Thoracic aorta (tissue), 2 donors: ENCODE results near the gene GPX4. TPM values are rescaled to one million over a fixed set of nuclear protein-coding genes. Genes with fewer than 3 reads are reported as not detected.

Source experiments
- ATAC-seq: fragments of 150-250 bp; one replicate; pipeline ENCODE4 v1.8.0; 2017; ENCODE audit warnings: low read depth; ENCODE audit not compliant: insufficient number of reproducible peaks, low FRiP score
- DNase-seq: peaks from one replicate; pipeline ENCODE4 v3.0.0-alpha.2; 2020; ENCODE audit warnings: low spot score
- H3K27ac ChIP-seq, 2 donors: fragments of 200-600 bp; sonication (generic); 1 replicate in 1 of 2; 2 replicates in 1 of 2; pipeline ENCODE4 v1.5.1; 2016; ENCODE audit warnings: mild to moderate bottlenecking in 2 of 2, moderate library complexity in 2 of 2
- H3K27me3 ChIP-seq: fragments of 200-600 bp; sonication (generic); replicated peaks from 2 replicates; pipeline ENCODE4 v1.6.0; 2016; ENCODE audit warnings: mild to moderate bottlenecking; ENCODE audit not compliant: insufficient read depth
- H3K36me3 ChIP-seq: fragments of 200-600 bp; sonication (generic); one replicate; pipeline ENCODE4 v1.5.1; 2016
- H3K4me1 ChIP-seq, 2 donors: fragments of 200-600 bp; sonication (generic); 1 replicate in 1 of 2; 2 replicates in 1 of 2; pipeline versions ENCODE4 v1.5.1 to v1.6.0; 2016; ENCODE audit warnings: low read depth in 2 of 2, mild to moderate bottlenecking in 1 of 2; ENCODE audit not compliant: control insufficient read depth in 1 of 2
- H3K4me3 ChIP-seq: fragments of 200-600 bp; sonication (generic); 2 replicates; pipeline ENCODE4 v1.5.1; 2016; ENCODE audit warnings: mild to moderate bottlenecking
- H3K9me3 ChIP-seq: fragments of 200-600 bp; sonication (generic); 2 replicates; pipeline ENCODE4 v1.5.1; 2016
- CTCF ChIP-seq: fragments of 200-600 bp; sonication (generic); IDR thresholded peaks from one replicate; pipeline ENCODE4 v1.5.1; 2019; ENCODE audit warnings: antibody characterized with exemption
- total RNA-seq, 2 donors: library from RNA; depleted of rRNA; stranded (reverse); fragments of >200 nt; gene quantifications; one replicate each; pipeline versions ENCODE4 v1.1.0 to v1.2.3, GENCODE V29; 2016

Gene GPX4
- total RNA-seq, 2 donors from 2014 or later, result 259 to 441 TPM

- ATAC-seq (no peak), DNase-seq (no peak)
- no peak for TF ChIP-seq CTCF
- Histone ChIP-seq H3K36me3 (no peaks in the 10 kb centered on the region), H3K9me3 (no peaks in the 10 kb centered on the region), H3K27me3 (no peaks in the 10 kb centered on the region), H3K4me3 (peak overlapping the region; percentile 68), H3K4me1 (peaks cover 14 to 57% of the 10 kb centered on the region in 2 donors), H3K27ac (no peak overlapping the region)
Measured at GRCh38 chr19:1066251-1066747, 37.5 kb upstream of the GPX4 start.

- Histone ChIP-seq H3K9me3 (no peaks in the 10 kb centered on the region), H3K4me1 (peaks cover 14 to 63% of the 10 kb centered on the region in 2 donors), H3K4me3 (peak within 1 kb of the TSS; percentile 68), H3K27ac (peak within 1 kb of the TSS; percentile 22 to 26), H3K27me3 (no peaks in the 10 kb centered on the region), H3K36me3 (no peaks in the 10 kb centered on the region)
- no peak for ATAC-seq
- DNase-seq, result no peak
- no peak for TF ChIP-seq CTCF
Measured at GRCh38 chr19:1066748-1067340, 37.0 kb upstream of the GPX4 start, which contains the start of gene ARHGAP45. TSS of gene ARHGAP45 (plus strand) at chr19:1067167. CDS start at chr19:1067406, 239 bp downstream.

GRCh38 chr19:1067341-1067957 is 36.3 kb upstream of the GPX4 start:
- Histone ChIP-seq H3K36me3 (no peaks in the 10 kb centered on the region), H3K4me1 (peaks cover 14 to 63% of the 10 kb centered on the region in 2 donors), H3K4me3 (peak overlapping the region; percentile 68), H3K27me3 (no peaks in the 10 kb centered on the region), H3K27ac (peak overlapping the region; percentile 22 to 26), H3K9me3 (no peaks in the 10 kb centered on the region)
- TF ChIP-seq CTCF, result no peak
- ATAC-seq, result no peak
- no peak for DNase-seq

- no peak for ATAC-seq
- no peaks in the 10 kb centered on the region for H3K9me3 ChIP-seq
- DNase-seq, result no peak
Measured at GRCh38 chr19:1068009-1069001, 35.5 kb upstream of the GPX4 start.

More at GRCh38 chr19:1068009-1069001, 35.5 kb upstream of the GPX4 start:
- no peaks in the 10 kb centered on the region for H3K27me3 ChIP-seq
- H3K27ac ChIP-seq, result peak overlapping the region in 1 of 2 donors; percentile 34
- H3K36me3 ChIP-seq, result no peaks in the 10 kb centered on the region
- TF ChIP-seq CTCF, result no peak
- H3K4me1 ChIP-seq, result peaks cover 14 to 63% of the 10 kb centered on the region in 2 donors
- H3K4me3 ChIP-seq, result peak overlapping the region; percentile 68
